Tibial artery (tissue), 4 donors: ENCODE results near the gene TUBA1B.

Experiments used
- DNase-seq, 2 donors: peaks; one replicate each; pipeline ENCODE4 v3.0.0-alpha.2; 2019
- H3K27ac ChIP-seq, 2 donors: fragments of 200-600 bp; sonication (generic) in 1 of 2; 1 replicate in 1 of 2; 2 replicates in 1 of 2; pipeline ENCODE4 v1.5.1; 2018 to 2019; ENCODE audit warnings: mild to moderate bottlenecking in 1 of 2
- H3K27me3 ChIP-seq, 2 donors: fragments of 200-600 bp; sonication (generic) in 1 of 2; one replicate each; pipeline versions ENCODE4 v1.5.1 to v1.6.0; 2016 to 2019
- H3K36me3 ChIP-seq, 3 donors: fragments of 200-600 bp; sonication (generic) in 2 of 3; one replicate each; pipeline ENCODE4 v1.5.1; 2016 to 2019; ENCODE audit warnings: mild to moderate bottlenecking in 2 of 3
- H3K4me1 ChIP-seq, 4 donors: fragments of 200-600 bp; sonication (generic) in 2 of 4; 1 replicate in 3 of 4; 2 replicates in 1 of 4; pipeline ENCODE4 v1.5.1; 2016 to 2019
- H3K4me3 ChIP-seq, 2 donors: fragments of 200-600 bp; sonication (generic) in 1 of 2; 1 replicate in 1 of 2; 2 replicates in 1 of 2; pipeline ENCODE4 v1.5.1; 2018 to 2019; ENCODE audit warnings: mild to moderate bottlenecking in 2 of 2
- H3K9me3 ChIP-seq, 3 donors: fragments of 200-600 bp; sonication (generic) in 1 of 3; one replicate each; pipeline ENCODE4 v1.5.1; 2016 to 2019
- CTCF ChIP-seq, 2 experiments: fragments of 200-600 bp in 1 of 2; fragments of 450-650 bp in 1 of 2; IDR thresholded peaks; one replicate each; pipeline ENCODE4 v1.5.1; 2017 to 2019; ENCODE audit warnings: antibody characterized with exemption in 2 of 2, mild to moderate bottlenecking in 1 of 2, moderate library complexity in 1 of 2
- intact Hi-C: fragments of 100-400 bp; cut with DNase I; formaldehyde crosslinking; loops from one replicate; pipeline ENCODE4 v1.15.0; 2023; ENCODE audit warnings: low total_unique reads

The TUBA1B gene

GRCh38 chr12:49097381-49097780 is 33.8 kb downstream of the TUBA1B start:
- intact Hi-C loops: no loop called here

GRCh38 chr12:49094975-49095365 is 36.2 kb downstream of the TUBA1B start:
- Histone ChIP-seq H3K36me3 (peaks cover 34 to 41% (median 35%) of the 10 kb centered on the region in 3 donors), H3K27me3 (peaks cover 0 to 49% of the 10 kb centered on the region in 2 donors), H3K27ac (no peak overlapping the region), H3K9me3 (no peaks in the 10 kb centered on the region), H3K4me3 (peak overlapping the region in 1 of 2 donors; percentile 27), H3K4me1 (peaks cover 0 to 42% (median 38%) of the 10 kb centered on the region in 4 donors)
- intact Hi-C loops: no loop called here
- no peak for DNase-seq
- TF ChIP-seq CTCF (IDR thresholded peaks at IDR 0.05): no peak

More at GRCh38 chr12:49097381-49097780, 33.8 kb downstream of the TUBA1B start:
- no peak for DNase-seq
- Histone ChIP-seq H3K4me1 (peaks cover 0 to 23% (median 20%) of the 10 kb centered on the region in 4 donors), H3K9me3 (no peaks in the 10 kb centered on the region), H3K27ac (no peak overlapping the region), H3K4me3 (no peak overlapping the region), H3K36me3 (peaks cover 59 to 65% (median 59%) of the 10 kb centered on the region in 3 donors), H3K27me3 (peaks cover 0 to 25% of the 10 kb centered on the region in 2 donors)
- TF ChIP-seq CTCF (IDR thresholded peaks at IDR 0.05): no peak

GRCh38 chr12:49094160-49094974 is 36.8 kb downstream of the TUBA1B start, which contains the start of gene DHH:
TSS of gene DHH (minus strand) at chr12:49094801. CDS start at chr12:49094512, 289 bp downstream.
- peaks cover 0 to 48% (median 44%) of the 10 kb centered on the region in 4 donors for H3K4me1 ChIP-seq
- DNase-seq: peak; percentile 49 to 74
- no peaks in the 10 kb centered on the region for H3K9me3 ChIP-seq
- intact Hi-C loops: no loop called here
- TF ChIP-seq CTCF (IDR thresholded peaks at IDR 0.05): no peak
- peaks cover 0 to 55% of the 10 kb centered on the region in 2 donors for H3K27me3 ChIP-seq
- no peak within 1 kb of the TSS for H3K27ac ChIP-seq
- peaks cover 28 to 35% (median 29%) of the 10 kb centered on the region in 3 donors for H3K36me3 ChIP-seq
- H3K4me3 ChIP-seq: peak within 1 kb of the TSS; percentile 23 to 27

- Histone ChIP-seq H3K4me1 (peaks cover 0 to 53% (median 44%) of the 10 kb centered on the region in 4 donors), H3K27me3 (peaks cover 0 to 61% of the 10 kb centered on the region in 2 donors), H3K9me3 (no peaks in the 10 kb centered on the region), H3K27ac (no peak overlapping the region), H3K4me3 (peak overlapping the region; percentile 23 to 27), H3K36me3 (peaks cover 22 to 29% (median 23%) of the 10 kb centered on the region in 3 donors)
- no peak for TF ChIP-seq CTCF (IDR thresholded peaks at IDR 0.05)
- intact Hi-C loops: no loop called here
- DNase-seq: no peak
These were observed 37.4 kb downstream of the TUBA1B start for GRCh38 chr12:49093792-49094159.

- Histone ChIP-seq H3K36me3 (peaks cover 14 to 20% (median 14%) of the 10 kb centered on the region in 3 donors), H3K4me1 (peaks cover 0 to 58% (median 51%) of the 10 kb centered on the region in 4 donors), H3K27me3 (peaks cover 0 to 64% of the 10 kb centered on the region in 2 donors), H3K9me3 (no peaks in the 10 kb centered on the region), H3K4me3 (no peak overlapping the region), H3K27ac (no peak overlapping the region)
- intact Hi-C loops: no loop called here
- no peak for TF ChIP-seq CTCF (IDR thresholded peaks at IDR 0.05)
- DNase-seq: no peak
These were observed 38.3 kb downstream of the TUBA1B start for GRCh38 chr12:49092816-49093406.
